C4-2B (cell line): Measurements from ENCODE around the gene ZFP91.

Source experiments
- ZFX ChIP-seq: fragments of 450-650 bp; IDR thresholded peaks from 2 replicates; pipeline ENCODE4 v1.6.1; 2017
- TF ChIP-seq, protein P1 (sequence below): fragments of 450-650 bp; conservative IDR thresholded peaks from 2 replicates; pipeline ENCODE4 v1.5.1; 2017; ENCODE audit warnings: mild to moderate bottlenecking

DNA sequence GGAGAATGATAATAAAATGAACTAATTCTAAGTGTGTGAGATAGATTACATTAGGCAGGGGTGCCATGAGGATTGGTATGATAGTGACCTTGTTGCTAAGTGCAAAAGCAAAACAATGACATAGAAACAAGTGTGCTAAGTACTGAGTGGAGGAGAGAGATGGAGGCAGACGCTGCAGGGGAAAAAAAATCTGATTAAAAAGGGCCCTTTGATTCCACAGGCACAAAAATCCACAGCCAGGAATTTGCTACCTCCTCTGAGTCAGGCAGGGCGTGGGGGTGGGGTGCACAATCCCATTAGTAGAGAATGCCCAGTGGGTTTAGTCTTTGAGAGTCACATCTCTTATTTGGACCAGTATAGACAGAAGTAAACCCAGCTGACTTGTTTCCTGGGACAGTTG is 43.5 kb downstream of the ZFP91 start, which contains the start of gene CNTF:
- TF ChIP-seq, protein P1, sequence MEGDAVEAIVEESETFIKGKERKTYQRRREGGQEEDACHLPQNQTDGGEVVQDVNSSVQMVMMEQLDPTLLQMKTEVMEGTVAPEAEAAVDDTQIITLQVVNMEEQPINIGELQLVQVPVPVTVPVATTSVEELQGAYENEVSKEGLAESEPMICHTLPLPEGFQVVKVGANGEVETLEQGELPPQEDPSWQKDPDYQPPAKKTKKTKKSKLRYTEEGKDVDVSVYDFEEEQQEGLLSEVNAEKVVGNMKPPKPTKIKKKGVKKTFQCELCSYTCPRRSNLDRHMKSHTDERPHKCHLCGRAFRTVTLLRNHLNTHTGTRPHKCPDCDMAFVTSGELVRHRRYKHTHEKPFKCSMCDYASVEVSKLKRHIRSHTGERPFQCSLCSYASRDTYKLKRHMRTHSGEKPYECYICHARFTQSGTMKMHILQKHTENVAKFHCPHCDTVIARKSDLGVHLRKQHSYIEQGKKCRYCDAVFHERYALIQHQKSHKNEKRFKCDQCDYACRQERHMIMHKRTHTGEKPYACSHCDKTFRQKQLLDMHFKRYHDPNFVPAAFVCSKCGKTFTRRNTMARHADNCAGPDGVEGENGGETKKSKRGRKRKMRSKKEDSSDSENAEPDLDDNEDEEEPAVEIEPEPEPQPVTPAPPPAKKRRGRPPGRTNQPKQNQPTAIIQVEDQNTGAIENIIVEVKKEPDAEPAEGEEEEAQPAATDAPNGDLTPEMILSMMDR, result no peak
- TF ChIP-seq ZFX, result no peak
